ENCODE data around the gene ACOX3.

ACOX3 gene

DNA sequence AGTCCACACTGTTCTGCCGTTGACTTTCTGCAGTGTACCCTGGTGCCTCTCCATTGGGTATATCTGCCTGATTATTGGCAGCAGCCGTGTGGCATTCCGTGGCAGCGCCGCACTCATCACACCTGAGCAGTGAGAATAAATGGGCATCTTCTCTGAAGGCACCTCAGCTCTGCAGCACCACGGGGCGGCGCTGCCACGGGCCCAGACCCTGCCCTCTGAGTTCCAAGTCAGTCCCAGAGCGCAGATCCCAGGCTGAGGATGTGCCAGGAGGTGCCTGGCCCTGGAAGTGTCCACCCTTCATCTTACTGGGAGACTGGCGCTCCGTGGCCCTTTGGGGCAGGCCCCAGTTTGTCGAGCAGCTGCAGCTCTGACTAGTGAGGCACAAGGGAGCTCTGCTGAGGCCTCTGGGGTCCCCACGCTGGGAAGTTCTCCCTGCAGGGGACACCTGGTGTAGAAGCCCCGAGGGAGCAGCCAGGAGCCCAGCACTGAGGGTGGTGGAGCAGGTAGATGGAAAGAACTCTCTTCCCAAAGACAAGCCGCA is 36.6 kb upstream of the ACOX3 start:
- no peak for DNase-seq (ENCODE audit: low read depth)
- TF ChIP-seq, protein P1, sequence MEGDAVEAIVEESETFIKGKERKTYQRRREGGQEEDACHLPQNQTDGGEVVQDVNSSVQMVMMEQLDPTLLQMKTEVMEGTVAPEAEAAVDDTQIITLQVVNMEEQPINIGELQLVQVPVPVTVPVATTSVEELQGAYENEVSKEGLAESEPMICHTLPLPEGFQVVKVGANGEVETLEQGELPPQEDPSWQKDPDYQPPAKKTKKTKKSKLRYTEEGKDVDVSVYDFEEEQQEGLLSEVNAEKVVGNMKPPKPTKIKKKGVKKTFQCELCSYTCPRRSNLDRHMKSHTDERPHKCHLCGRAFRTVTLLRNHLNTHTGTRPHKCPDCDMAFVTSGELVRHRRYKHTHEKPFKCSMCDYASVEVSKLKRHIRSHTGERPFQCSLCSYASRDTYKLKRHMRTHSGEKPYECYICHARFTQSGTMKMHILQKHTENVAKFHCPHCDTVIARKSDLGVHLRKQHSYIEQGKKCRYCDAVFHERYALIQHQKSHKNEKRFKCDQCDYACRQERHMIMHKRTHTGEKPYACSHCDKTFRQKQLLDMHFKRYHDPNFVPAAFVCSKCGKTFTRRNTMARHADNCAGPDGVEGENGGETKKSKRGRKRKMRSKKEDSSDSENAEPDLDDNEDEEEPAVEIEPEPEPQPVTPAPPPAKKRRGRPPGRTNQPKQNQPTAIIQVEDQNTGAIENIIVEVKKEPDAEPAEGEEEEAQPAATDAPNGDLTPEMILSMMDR (IDR thresholded peaks at IDR 0.05; ENCODE audit: insufficient read depth, low read depth, low read length, missing control alignments): no peak
- no peak overlapping the region for H3K4me3 ChIP-seq (ENCODE audit: low read length)

DNA sequence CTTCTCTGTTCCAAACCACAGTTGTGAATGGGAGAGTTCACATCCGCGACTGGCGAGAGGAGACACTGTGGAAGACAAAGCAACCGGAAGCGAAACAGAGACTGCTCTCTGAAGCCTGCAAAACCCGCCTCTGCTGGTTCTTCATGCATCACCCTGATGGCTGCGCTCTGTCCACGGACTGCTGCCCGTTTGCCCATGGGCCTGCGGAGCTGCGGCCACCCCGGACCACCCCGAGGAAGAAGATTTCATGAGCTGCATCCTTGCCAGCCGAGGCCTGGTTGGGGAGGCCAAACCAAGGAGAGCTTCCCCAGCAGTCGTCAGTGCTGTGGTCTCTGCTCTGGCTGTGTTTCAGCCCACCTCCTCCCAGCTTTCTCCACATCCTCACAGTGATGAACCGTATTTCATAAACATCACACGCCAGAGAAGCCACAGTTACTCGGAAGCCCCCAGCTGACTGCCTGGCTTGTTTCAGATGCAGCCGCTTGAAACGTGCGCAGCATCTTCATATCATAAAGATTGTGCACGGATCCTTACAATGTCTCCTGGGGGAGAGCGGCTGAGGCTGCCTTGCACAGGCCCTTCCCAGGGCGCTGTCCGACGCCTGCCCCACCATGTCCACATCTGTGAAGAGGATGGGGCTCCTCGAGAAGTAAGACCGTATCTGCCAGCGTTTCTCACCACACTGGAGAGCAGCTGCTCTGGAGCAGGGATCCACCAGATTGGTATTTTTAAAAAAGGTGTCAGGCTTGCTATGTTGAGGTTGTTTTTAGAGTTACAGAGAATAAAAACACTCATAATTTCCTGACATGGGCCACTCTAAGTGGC is 35.4 kb upstream of the ACOX3 start:
- TF ChIP-seq, protein P1 (IDR thresholded peaks at IDR 0.05; ENCODE audit: insufficient read depth, low read depth, low read length, missing control alignments): no peak
- no peak overlapping the region for H3K4me3 ChIP-seq (ENCODE audit: low read length)
- DNase-seq (ENCODE audit: low read depth): no peak

DNA sequence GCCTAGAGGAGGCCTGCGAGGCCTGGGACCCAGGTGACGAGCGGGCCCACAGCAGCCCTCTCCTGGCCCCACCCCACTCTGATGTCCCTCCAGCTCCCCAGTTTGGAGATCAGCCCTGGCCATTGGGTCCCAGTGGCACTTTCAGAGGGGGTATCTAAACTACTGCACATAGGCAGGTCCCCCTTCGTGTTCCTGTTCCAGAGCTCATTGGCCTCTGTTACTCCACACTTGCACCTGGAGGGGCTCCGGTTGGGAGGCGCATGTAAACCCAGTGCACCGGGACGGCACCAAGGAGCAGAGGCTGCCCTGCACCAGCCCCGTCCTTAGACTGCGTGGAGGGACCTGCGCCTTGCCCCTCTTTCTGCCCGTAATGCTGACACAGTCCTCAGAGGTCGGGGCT is 34.3 kb upstream of the ACOX3 start:
- no peak overlapping the region for H3K4me3 ChIP-seq (ENCODE audit: low read length)
- DNase-seq (ENCODE audit: low read depth): no peak
- TF ChIP-seq, protein P1 (IDR thresholded peaks at IDR 0.05; ENCODE audit: insufficient read depth, low read depth, low read length, missing control alignments): no peak

DNA sequence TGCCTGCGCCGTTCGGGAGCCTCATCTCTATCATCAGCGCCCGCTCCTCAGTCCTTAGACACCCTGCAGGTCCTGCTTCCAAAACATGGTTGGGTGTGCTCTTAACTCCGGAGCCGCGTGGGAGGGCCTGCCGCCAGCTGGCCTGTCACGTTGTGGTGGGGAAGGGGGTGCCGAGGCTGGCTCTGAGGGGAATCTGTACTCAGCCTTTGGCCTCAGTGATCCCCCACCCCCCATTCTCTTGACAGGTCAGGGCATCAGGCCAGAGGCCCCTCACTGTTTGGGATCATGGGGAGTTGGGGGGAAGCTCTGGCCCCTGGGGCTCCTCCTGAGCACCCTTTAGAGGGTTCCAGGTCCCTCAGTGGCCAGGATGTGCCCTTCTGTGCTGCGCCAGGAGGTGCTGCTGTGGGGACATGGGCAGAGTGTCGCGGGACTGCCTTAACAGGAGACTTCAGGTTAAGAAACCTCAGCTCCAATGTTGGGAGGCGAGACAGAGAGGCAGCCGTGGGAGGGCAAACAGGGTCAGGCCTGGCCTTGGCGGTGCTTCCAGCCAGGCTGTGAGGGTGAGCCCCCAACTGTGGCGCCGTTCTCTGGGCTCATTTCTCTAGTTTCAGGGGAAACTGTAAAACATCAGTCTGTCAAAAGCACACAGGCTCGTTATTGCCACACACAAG is 33.5 kb upstream of the ACOX3 start:
- no peak for DNase-seq (ENCODE audit: low read depth)
- TF ChIP-seq, protein P1 (IDR thresholded peaks at IDR 0.05; ENCODE audit: insufficient read depth, low read depth, low read length, missing control alignments): no peak

DNA sequence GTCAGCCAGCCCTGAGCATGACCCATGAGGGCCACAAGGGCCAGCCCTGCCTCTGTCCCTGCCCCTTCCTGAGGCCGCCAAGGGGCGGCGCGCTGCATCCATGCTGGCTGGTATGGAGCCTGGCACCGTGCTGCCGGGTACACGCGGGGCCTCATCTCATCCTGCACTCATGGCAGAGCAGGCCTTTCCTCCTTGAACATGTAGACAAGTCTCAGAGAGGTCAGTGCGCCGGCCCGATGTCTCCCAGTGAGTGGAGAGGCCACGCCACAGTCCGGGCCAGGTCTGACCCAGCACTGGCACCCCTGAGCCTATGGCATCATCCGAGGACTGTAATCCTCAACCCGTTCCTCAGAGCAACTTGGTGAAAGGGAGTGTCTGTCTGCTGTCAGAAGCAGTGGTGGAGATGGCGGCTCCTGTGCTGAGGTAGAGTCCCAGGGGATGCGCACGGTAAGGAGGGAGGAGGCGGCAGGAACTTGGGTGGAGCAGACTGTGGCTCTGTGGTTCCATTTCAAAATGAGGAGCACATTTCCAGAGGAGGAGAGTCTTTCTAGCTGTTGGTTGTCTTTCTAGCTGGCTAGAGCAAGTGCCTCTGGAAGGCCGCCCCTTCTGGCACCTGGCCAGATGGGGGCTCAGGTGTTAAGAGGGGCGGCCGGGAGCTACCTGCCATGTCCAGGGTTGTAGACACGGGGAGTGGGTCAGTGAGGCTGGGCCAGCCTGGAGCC is 32.8 kb upstream of the ACOX3 start:
- TF ChIP-seq, protein P1 (IDR thresholded peaks at IDR 0.05; ENCODE audit: insufficient read depth, low read depth, low read length, missing control alignments): no peak
- H3K4me3 ChIP-seq (ENCODE audit: low read length): no peak overlapping the region
- no peak for DNase-seq (ENCODE audit: low read depth)

More for the DNA sequence above, 33.5 kb upstream of the ACOX3 start:
- no peak overlapping the region for H3K4me3 ChIP-seq (ENCODE audit: low read length)

DNA sequence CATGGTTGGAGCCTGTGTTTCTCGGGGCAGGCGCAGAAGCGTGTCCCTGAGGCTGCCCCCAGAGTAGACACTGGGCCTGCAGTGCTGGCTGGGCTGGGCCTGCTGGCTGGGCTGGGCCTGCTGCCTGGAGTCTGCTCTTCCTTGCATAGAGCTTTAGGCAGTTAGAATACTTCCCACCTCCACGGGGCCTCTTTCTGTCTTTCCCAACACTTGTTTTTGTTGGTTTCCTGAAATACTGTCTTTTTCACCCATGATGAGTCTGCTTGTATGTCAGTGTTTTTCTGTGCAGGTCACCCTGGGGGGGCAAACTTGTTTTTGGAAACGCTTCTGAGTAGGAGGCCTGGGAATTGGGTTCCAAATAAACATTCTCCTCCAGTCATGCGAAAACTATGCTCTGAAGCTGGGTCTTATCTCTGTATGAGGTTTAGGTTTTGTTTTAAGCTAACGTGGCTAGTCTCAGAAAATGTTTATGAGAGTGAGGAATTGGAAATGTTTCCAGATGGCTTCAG is 32.2 kb upstream of the ACOX3 start:
- H3K4me3 ChIP-seq (ENCODE audit: low read length): no peak overlapping the region
- TF ChIP-seq, protein P1 (IDR thresholded peaks at IDR 0.05; ENCODE audit: insufficient read depth, low read depth, low read length, missing control alignments): no peak
- DNase-seq (ENCODE audit: low read depth): no peak
